Middle frontal gyrus (tissue), 1 donor: ENCODE results near the gene SPTBN1.
A peak's percentile ranks its signal among the peaks of the same experiment; 100 is the strongest.

Source experiments
- DNase-seq: peaks from one replicate; pipeline ENCODE4 v3.0.0-alpha.2; 2015; ENCODE audit warnings: low spot score; ENCODE audit errors: extremely low spot score

Gene SPTBN1

GRCh38 chr2:54589038-54589339 is 132.9 kb downstream of the SPTBN1 start:
- no peak for DNase-seq

GRCh38 chr2:54589340-54590215 is 133.5 kb downstream of the SPTBN1 start:
- DNase-seq, result no peak

- DNase-seq, result no peak
Observed at GRCh38 chr2:54590216-54591120, 134.3 kb downstream of the SPTBN1 start.

GRCh38 chr2:54591551-54591950 is 135.4 kb downstream of the SPTBN1 start:
- peak; percentile 47 for DNase-seq

GRCh38 chr2:54593249-54593648 is 137.1 kb downstream of the SPTBN1 start:
- no peak for DNase-seq

GRCh38 chr2:54594048-54594447 is 137.9 kb downstream of the SPTBN1 start:
- no peak for DNase-seq

GRCh38 chr2:54595161-54595803 is 139.2 kb downstream of the SPTBN1 start:
- DNase-seq, result no peak

- no peak for DNase-seq
Observed at GRCh38 chr2:54595999-54596902, 140.1 kb downstream of the SPTBN1 start.

- DNase-seq, result no peak
Observed at GRCh38 chr2:54597153-54597848, 141.2 kb downstream of the SPTBN1 start.

- no peak for DNase-seq
Observed at GRCh38 chr2:54598347-54599325, 142.5 kb downstream of the SPTBN1 start.

GRCh38 chr2:54599326-54599710 is 143.2 kb downstream of the SPTBN1 start:
- no peak for DNase-seq

- DNase-seq, result no peak
Observed at GRCh38 chr2:54599914-54600313, 143.8 kb downstream of the SPTBN1 start.

- DNase-seq, result no peak
Observed at GRCh38 chr2:54601339-54601738, 145.2 kb downstream of the SPTBN1 start.

GRCh38 chr2:54602736-54603322 is 146.7 kb downstream of the SPTBN1 start:
- no peak for DNase-seq

GRCh38 chr2:54603357-54603756 is 147.2 kb downstream of the SPTBN1 start:
- no peak for DNase-seq

- no peak for DNase-seq
Observed at GRCh38 chr2:54603796-54604195, 147.7 kb downstream of the SPTBN1 start.

GRCh38 chr2:54604871-54605270 is 148.7 kb downstream of the SPTBN1 start:
- no peak for DNase-seq

- no peak for DNase-seq
Observed at GRCh38 chr2:54605836-54606235, 149.7 kb downstream of the SPTBN1 start.
